ENCODE results near the gene CR1. TPM values are rescaled to one million over a fixed set of nuclear protein-coding genes. Genes with fewer than 3 reads are reported as not detected.
A peak's percentile ranks its signal among the peaks of the same experiment; 100 is the strongest.

The CR1 gene
- 10 to 100 TPM in 2 of 5 experiments, 1 to 10 TPM in 2, under 1 TPM in 1; 0.19 to 50.1 (median 2.8) TPM for total RNA-seq
- polyA plus RNA-seq: 1 to 10 TPM; 4.3 to 8.9 TPM
- total RNA-seq: 4.7 reads per million, percentile 23 among the genes with 10 or more reads in this experiment

DNA sequence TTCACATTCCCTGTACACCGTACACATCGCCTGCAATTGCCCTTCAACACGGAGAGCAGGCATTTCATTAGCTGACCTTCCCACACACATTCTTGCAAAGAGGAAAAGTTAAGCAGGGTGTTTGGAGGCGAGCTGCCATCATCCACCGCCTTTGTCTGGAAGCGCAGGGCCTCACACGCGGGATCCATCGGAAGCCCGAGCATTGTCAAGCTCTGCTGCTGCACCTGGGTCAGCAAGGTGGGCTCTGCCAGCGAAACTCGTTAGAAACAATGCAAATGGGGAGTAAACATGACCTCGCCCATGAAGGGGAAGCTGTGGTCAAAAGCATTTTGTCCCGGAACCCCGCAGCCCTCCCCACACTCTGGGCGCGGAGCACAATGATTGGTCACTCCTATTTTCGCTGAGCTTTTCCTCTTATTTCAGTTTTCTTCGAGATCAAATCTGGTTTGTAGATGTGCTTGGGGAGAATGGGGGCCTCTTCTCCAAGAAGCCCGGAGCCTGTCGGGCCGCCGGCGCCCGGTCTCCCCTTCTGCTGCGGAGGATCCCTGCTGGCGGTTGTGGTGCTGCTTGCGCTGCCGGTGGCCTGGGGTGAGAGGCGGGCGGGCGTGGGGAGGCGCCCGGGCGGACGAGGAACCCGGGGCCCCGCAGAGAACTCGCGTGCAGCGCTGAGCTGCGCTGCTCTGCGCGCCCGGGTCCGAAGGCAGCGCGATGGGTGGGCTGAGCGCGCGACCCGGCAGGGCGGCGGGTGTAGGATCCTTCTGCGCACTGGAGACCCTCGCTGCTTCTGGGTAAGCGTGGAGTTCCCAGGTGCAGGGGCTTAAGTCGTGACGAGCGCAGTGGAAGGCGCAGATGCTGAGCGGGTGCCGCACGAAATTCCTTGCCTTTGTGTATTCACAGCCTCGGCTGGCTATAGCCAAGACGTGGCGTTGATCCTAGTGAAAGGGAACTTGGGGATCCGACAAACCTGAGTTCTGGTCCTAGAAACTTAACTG is at the start of gene CR1:
Gene CR1 (plus strand): TSS at position 357 of the 992 bp plus-strand sequence. CDS start 111 bp downstream, at position 468.
- intact Hi-C loops (cut with micrococcal nuclease): loop anchor here in 1 of 2 donors (5.0 kb wide), 1 partner anchor 159 kb away; no protein-coding TSS in a partner anchor
- H3K27me3 Mint-ChIP-seq: peaks cover 5 to 40% (median 17%) of the 10 kb centered on the region in 5 donors
- peak within 1 kb of the TSS; percentile 36 for H3K4me3 ChIP-seq (ENCODE audit: low read length)
- ATAC-seq: peak; percentile 76
- H3K9me3 ChIP-seq (ENCODE audit: control insufficient read depth in 2 of 3, low read length in 3 of 3): no peaks in the 10 kb centered on the region
- H3K4me3 Mint-ChIP-seq: peak within 1 kb of the TSS; percentile 70 to 89 (median 83)
- ChIA-PET POLR2A (interaction anchor here (0.6 to 1.0 kb wide), 3 partner anchors 35 to 392 kb away, joined by 3 to 4 read pairs (median 3); partner anchors contain the start of gene C4BPA), CTCF (no interaction called here)
- H3K9me3 Mint-ChIP-seq: peaks cover 0 to 2% (median 0%) of the 10 kb centered on the region in 11 donors
- no peaks in the 10 kb centered on the region for H3K36me3 ChIP-seq (ENCODE audit: control insufficient read depth in 2 of 3, insufficient read depth in 3 of 3, low read length in 3 of 3)
- no peaks in the 10 kb centered on the region for H3K27me3 ChIP-seq (ENCODE audit: control insufficient read depth in 2 of 2, insufficient read depth in 2 of 2, low read length in 2 of 2)
- no peak within 1 kb of the TSS for H3K27ac ChIP-seq (ENCODE audit: low read depth, low read length)
- H3K27ac Mint-ChIP-seq: peak within 1 kb of the TSS in 6 of 9 donors; percentile 34 to 73 (median 58)
- peak; percentile 16 to 51 (median 39) for DNase-seq
- no peaks in the 10 kb centered on the region for H3K36me3 Mint-ChIP-seq
- peaks cover 0 to 6% of the 10 kb centered on the region in 2 donors for H3K4me1 ChIP-seq (ENCODE audit: control insufficient read depth in 2 of 2, insufficient read depth in 2 of 2, low read length in 2 of 2)
- H3K4me1 Mint-ChIP-seq: peaks cover 6 to 17% (median 11%) of the 10 kb centered on the region in 7 donors

DNA sequence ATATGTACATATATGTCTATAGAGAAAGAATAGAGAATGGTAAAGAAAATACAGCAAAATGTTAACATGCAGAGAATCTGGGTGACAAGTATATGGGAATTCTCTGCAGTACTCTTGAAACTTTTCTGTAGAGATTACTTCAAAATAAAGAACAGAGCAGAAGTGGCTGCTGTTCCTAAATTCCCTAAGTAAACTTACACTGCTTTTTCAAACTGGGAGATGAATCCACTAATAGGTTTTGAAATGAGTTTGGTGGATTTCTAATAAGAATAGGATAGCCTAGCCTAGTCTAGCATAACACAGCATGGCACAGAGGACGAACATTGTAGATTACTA is 42.3 kb upstream of the CR1 start:
- ChIA-PET POLR2A (interaction anchor here (0.8 to 1.6 kb wide), 2 partner anchors 14 to 133 kb away, joined by 3 read pairs; partner anchors contain the start of gene CD55), CTCF (interaction anchor here (0.6 to 5.2 kb wide), 5 partner anchors 10 to 878 kb away, joined by 3 to 43 read pairs (median 4); no protein-coding TSS in a partner anchor)
- H3K27ac ChIP-seq (ENCODE audit: low read depth, low read length): no peak overlapping the region
- ATAC-seq (no peak), DNase-seq (peak in 1 of 9 donors; percentile 13)
- Mint-ChIP-seq H3K27me3 (peaks cover 0 to 41% (median 30%) of the 10 kb centered on the region in 5 donors), H3K4me1 (peaks cover 5 to 16% (median 6%) of the 10 kb centered on the region in 7 donors), H3K4me3 (peak overlapping the region in 8 of 10 donors; percentile 45 to 90 (median 82)), H3K27ac (peak overlapping the region in 5 of 9 donors; percentile 51 to 77 (median 62)), H3K9me3 (no peaks in the 10 kb centered on the region), H3K36me3 (no peaks in the 10 kb centered on the region)
- H3K27me3 ChIP-seq (ENCODE audit: control insufficient read depth in 2 of 2, insufficient read depth in 2 of 2, low read length in 2 of 2): peaks cover 0 to 7% of the 10 kb centered on the region in 2 donors
- peak overlapping the region; percentile 53 for H3K4me3 ChIP-seq (ENCODE audit: low read length)
- H3K4me1 ChIP-seq (ENCODE audit: control insufficient read depth in 2 of 2, insufficient read depth in 2 of 2, low read length in 2 of 2): peaks cover 9 to 30% of the 10 kb centered on the region in 2 donors
- intact Hi-C loops (cut with micrococcal nuclease): loop anchor here in 1 of 2 donors (1.0 to 2.0 kb wide), 4 partner anchors 10 to 49 kb away; no protein-coding TSS in a partner anchor
- H3K9me3 ChIP-seq (ENCODE audit: control insufficient read depth in 2 of 3, low read length in 3 of 3): no peaks in the 10 kb centered on the region
- no peaks in the 10 kb centered on the region for H3K36me3 ChIP-seq (ENCODE audit: control insufficient read depth in 2 of 3, insufficient read depth in 3 of 3, low read length in 3 of 3)

DNA sequence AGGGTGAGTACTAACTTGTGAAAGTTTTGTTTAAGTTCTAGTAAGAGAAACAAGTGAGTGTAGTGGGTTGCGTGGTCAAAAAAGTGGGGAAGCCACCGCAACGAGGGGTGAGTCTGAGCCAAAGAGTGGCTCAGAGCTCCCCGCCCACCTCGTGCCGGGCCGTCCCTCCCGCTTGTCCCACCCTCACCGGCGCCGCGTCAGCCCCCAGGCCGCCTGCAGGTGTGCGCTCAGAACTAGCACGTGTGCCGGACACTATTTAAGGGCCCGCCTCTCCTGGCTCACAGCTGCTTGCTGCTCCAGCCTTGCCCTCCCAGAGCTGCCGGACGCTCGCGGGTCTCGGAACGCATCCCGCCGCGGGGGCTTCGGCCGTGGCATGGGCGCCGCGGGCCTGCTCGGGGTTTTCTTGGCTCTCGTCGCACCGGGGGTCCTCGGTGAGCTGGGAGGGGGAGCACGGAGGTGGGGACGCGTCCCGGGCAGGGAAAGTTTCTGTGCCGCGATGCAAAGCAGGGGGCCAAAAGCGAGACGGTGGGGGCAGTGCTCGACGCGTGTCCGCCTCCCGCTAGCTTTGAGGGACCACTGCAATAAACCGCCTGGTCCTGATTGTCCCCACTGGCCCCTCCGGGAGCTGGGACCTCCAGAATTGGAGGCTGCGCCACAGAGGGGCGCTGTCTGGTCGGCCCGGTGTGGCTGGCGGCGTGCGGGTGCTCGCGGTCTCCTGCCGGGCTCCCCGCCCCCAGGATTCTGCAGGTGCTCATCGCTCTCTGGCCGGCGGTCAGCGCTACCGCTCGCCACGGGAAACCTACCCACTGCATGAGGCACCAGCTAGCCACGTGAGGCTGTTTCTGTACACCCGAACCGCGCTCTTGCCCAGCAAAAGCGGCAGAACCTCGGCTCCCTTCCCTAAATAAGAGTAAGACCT is 41.7 kb upstream of the CR1 start, which contains the start of gene CR2:
Gene CR2 (plus strand): TSS at position 283 of the 919 bp plus-strand sequence. CDS start 91 bp downstream, at position 374.
- H3K27me3 ChIP-seq (ENCODE audit: control insufficient read depth in 2 of 2, insufficient read depth in 2 of 2, low read length in 2 of 2): peaks cover 0 to 7% of the 10 kb centered on the region in 2 donors
- ATAC-seq (peak; percentile 73), DNase-seq (peak; percentile 15 to 57 (median 41))
- H3K9me3 ChIP-seq (ENCODE audit: control insufficient read depth in 2 of 3, low read length in 3 of 3): no peaks in the 10 kb centered on the region
- Mint-ChIP-seq H3K27me3 (peaks cover 0 to 37% (median 30%) of the 10 kb centered on the region in 5 donors), H3K27ac (peak within 1 kb of the TSS in 6 of 9 donors; percentile 22 to 81 (median 67)), H3K4me1 (peaks cover 5 to 16% (median 6%) of the 10 kb centered on the region in 7 donors), H3K36me3 (no peaks in the 10 kb centered on the region), H3K4me3 (peak within 1 kb of the TSS in 8 of 10 donors; percentile 50 to 90 (median 82)), H3K9me3 (no peaks in the 10 kb centered on the region)
- ChIA-PET CTCF (interaction anchor here (0.6 to 5.2 kb wide), 7 partner anchors 9 to 879 kb away, joined by 3 to 43 read pairs (median 4); no protein-coding TSS in a partner anchor), POLR2A (interaction anchor here (0.8 to 1.6 kb wide), 4 partner anchors 15 to 133 kb away, joined by 3 to 4 read pairs (median 3); partner anchors contain the start of gene CD55)
- H3K4me3 ChIP-seq (ENCODE audit: low read length): peak within 1 kb of the TSS; percentile 53
- intact Hi-C loops (cut with micrococcal nuclease): loop anchor here in 1 of 2 donors (1.0 to 2.0 kb wide), 4 partner anchors 9 to 50 kb away; no protein-coding TSS in a partner anchor
- no peaks in the 10 kb centered on the region for H3K36me3 ChIP-seq (ENCODE audit: control insufficient read depth in 2 of 3, insufficient read depth in 3 of 3, low read length in 3 of 3)
- H3K4me1 ChIP-seq (ENCODE audit: control insufficient read depth in 2 of 2, insufficient read depth in 2 of 2, low read length in 2 of 2): peaks cover 9 to 35% of the 10 kb centered on the region in 2 donors
- H3K27ac ChIP-seq (ENCODE audit: low read depth, low read length): peak within 1 kb of the TSS; percentile 48

DNA sequence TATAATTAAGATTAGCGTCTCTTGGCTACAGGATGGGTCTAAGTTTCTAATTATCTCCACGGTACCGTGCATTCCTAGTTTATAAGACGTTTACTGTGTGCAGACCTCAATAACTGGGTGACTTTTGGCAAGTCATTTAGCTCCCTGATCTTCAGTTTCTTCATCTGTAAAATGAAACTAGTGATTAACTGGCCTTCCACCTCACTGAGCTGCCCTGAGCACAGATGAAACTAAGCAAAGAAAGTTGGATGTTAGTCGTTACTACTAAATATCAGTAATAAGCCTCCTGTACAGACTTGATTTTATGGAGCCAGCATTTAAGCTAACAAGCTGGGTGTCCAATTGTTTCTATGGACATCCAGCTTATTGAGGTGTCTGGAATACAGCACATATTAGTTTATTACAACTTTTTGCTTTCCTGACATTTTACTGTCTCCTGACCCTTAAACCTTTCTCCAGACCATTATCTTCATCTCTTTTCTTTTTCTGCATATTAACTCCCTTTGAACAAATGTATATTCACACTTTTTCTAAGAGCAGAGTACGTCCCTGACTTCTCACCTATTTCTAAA is 40.7 kb upstream of the CR1 start:
- intact Hi-C loops (cut with micrococcal nuclease): loop anchor here in 1 of 2 donors (2.0 to 5.0 kb wide), 3 partner anchors 16 to 133 kb away; partner anchors contain the start of gene CD55
- Histone ChIP-seq H3K27ac (ENCODE audit: low read depth, low read length) (no peak overlapping the region), H3K4me3 (ENCODE audit: low read length) (no peak overlapping the region), H3K9me3 (ENCODE audit: control insufficient read depth in 2 of 3, low read length in 3 of 3) (no peaks in the 10 kb centered on the region), H3K36me3 (ENCODE audit: control insufficient read depth in 2 of 3, insufficient read depth in 3 of 3, low read length in 3 of 3) (no peaks in the 10 kb centered on the region), H3K4me1 (ENCODE audit: control insufficient read depth in 2 of 2, insufficient read depth in 2 of 2, low read length in 2 of 2) (peaks cover 13 to 45% of the 10 kb centered on the region in 2 donors), H3K27me3 (ENCODE audit: control insufficient read depth in 2 of 2, insufficient read depth in 2 of 2, low read length in 2 of 2) (peaks cover 0 to 7% of the 10 kb centered on the region in 2 donors)
- DNase-seq: no peak
- ChIA-PET POLR2A (interaction anchor here (0.9 to 1.5 kb wide), 2 partner anchors 44 to 134 kb away, joined by 3 to 4 read pairs; partner anchors contain the start of gene CD55), CTCF (interaction anchor here (1.1 to 5.2 kb wide), 5 partner anchors 8 to 50 kb away, joined by 3 to 43 read pairs (median 4); no protein-coding TSS in a partner anchor)
- Mint-ChIP-seq H3K4me3 (peak overlapping the region in 8 of 10 donors; percentile 50 to 90 (median 81)), H3K4me1 (peaks cover 5 to 25% (median 12%) of the 10 kb centered on the region in 7 donors), H3K9me3 (peaks cover 0 to 3% (median 0%) of the 10 kb centered on the region in 11 donors), H3K27me3 (peaks cover 0 to 28% (median 25%) of the 10 kb centered on the region in 5 donors), H3K36me3 (no peaks in the 10 kb centered on the region), H3K27ac (peak overlapping the region in 6 of 9 donors; percentile 18 to 81 (median 36))
- ATAC-seq: no peak

DNA sequence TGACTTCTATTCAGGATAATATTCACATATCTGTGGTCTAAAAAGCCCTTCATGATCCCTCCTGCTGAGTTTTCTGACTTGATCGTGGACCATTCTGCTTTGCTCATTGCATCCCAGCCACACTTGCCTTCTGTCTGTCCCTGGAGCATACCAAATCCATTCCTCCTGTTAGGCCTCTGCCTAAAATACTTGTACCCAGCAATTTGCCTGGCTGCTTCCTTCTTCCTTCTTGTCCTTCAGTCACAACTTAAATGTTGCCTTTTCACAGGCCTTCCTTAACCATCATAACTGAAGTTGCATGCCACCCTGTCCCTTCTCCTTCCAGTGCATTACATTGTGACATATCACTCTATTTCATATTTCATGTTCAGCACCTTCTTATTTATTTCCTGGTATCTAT is 37.5 kb upstream of the CR1 start:
- Mint-ChIP-seq H3K36me3 (peaks cover 0 to 3% (median 0%) of the 10 kb centered on the region in 5 donors), H3K27ac (no peak overlapping the region), H3K4me1 (peaks cover 5 to 56% (median 20%) of the 10 kb centered on the region in 7 donors), H3K27me3 (peaks cover 0 to 16% (median 4%) of the 10 kb centered on the region in 5 donors), H3K9me3 (peaks cover 0 to 5% (median 0%) of the 10 kb centered on the region in 11 donors), H3K4me3 (no peak overlapping the region)
- no peak for ATAC-seq
- intact Hi-C loops (cut with micrococcal nuclease): loop anchor here in 1 of 2 donors (5.0 kb wide), 1 partner anchor 136 kb away; the partner anchor contains the start of gene CD55
- no peak overlapping the region for H3K4me3 ChIP-seq (ENCODE audit: low read length)
- H3K36me3 ChIP-seq (ENCODE audit: control insufficient read depth in 2 of 3, insufficient read depth in 3 of 3, low read length in 3 of 3): no peaks in the 10 kb centered on the region
- H3K4me1 ChIP-seq (ENCODE audit: control insufficient read depth in 2 of 2, insufficient read depth in 2 of 2, low read length in 2 of 2): peaks cover 13 to 76% of the 10 kb centered on the region in 2 donors
- peak in 1 of 9 donors; percentile 14 for DNase-seq
- H3K9me3 ChIP-seq (ENCODE audit: control insufficient read depth in 2 of 3, low read length in 3 of 3): no peaks in the 10 kb centered on the region
- H3K27me3 ChIP-seq (ENCODE audit: control insufficient read depth in 2 of 2, insufficient read depth in 2 of 2, low read length in 2 of 2): peaks cover 0 to 3% of the 10 kb centered on the region in 2 donors
- CTCF ChIA-PET: interaction anchor here (0.6 kb wide), 2 partner anchors 298 to 1713 kb away, joined by 3 to 4 read pairs; no protein-coding TSS in a partner anchor
- POLR2A ChIA-PET: interaction anchor here (0.7 to 0.8 kb wide), 2 partner anchors 64 to 368 kb away, joined by 3 to 6 read pairs; no protein-coding TSS in a partner anchor
- H3K27ac ChIP-seq (ENCODE audit: low read depth, low read length): peak overlapping the region; percentile 24
